Measurements from ENCODE around the gene PEX6. TPM values are rescaled to one million over a fixed set of nuclear protein-coding genes. Genes with fewer than 3 reads are reported as not detected.

Gene PEX6
- polyA plus RNA-seq, 1 of the 3 experiments (the other 2 are of a cell fraction) = 15.3 TPM

- no peak overlapping the region for H3K4me2 ChIP-seq
- no peak overlapping the region for H3K9ac ChIP-seq
- no peak overlapping the region for H3K4me3 ChIP-seq (ENCODE audit: low read depth in 2 of 2, low read length in 1 of 2)
- H3F3A ChIP-seq (replicated peaks; ENCODE audit: insufficient read depth) = peaks cover 28% of the 10 kb centered on the region
- 93% methylated on average over 2 of the region's 2 CpGs for WGBS (ENCODE audit: low lambda C conversion rate)
- no peak for TF ChIP-seq USF2 (IDR thresholded peaks at IDR 0.05; ENCODE audit: borderline replicate concordance, low read depth, low read length)
- TF ChIP-seq SIN3A (IDR thresholded peaks at IDR 0.05; ENCODE audit: borderline replicate concordance, low read depth, low read length) = no peak
- TF ChIP-seq POLR2AphosphoS5 (IDR thresholded peaks at IDR 0.05; ENCODE audit: low read depth, low read length) = no peak
- no peak for TF ChIP-seq YY1 (IDR thresholded peaks at IDR 0.05; ENCODE audit: low read depth)
- no peak for TF ChIP-seq TEAD4 (IDR thresholded peaks at IDR 0.05; ENCODE audit: borderline replicate concordance, insufficient read depth)
- no peaks in the 10 kb centered on the region for H3K9me3 ChIP-seq
- H3K36me3 ChIP-seq (replicated peaks in 1 of 2; ENCODE audit: control insufficient read depth in 1 of 2, insufficient read depth in 2 of 2, low read length in 1 of 2) = peaks cover 32 to 40% of the 10 kb centered on the region in 2 experiments
- DNase-seq = no peak
- H3K27ac ChIP-seq (ENCODE audit: low read depth in 2 of 2, low read length in 1 of 2) = no peak overlapping the region
- ChIA-PET CTCF (no interaction called here), POLR2A (no interaction called here)
- H3K27me3 ChIP-seq (ENCODE audit: insufficient read depth) = no peaks in the 10 kb centered on the region
- H3K4me1 ChIP-seq (ENCODE audit: control insufficient read depth in 1 of 2, insufficient read depth in 2 of 2, low read depth in 1 of 2, low read length in 1 of 2) = peaks cover 12 to 36% of the 10 kb centered on the region in 2 experiments; a peak in 3 of 4 replicates
- no peak overlapping the region for H2AFZ ChIP-seq (ENCODE audit: low read depth)
- H3K79me2 ChIP-seq (ENCODE audit: insufficient read depth) = peaks cover 74% of the 10 kb centered on the region
- H4K20me1 ChIP-seq (ENCODE audit: insufficient read depth) = peaks cover 16% of the 10 kb centered on the region
- H3K9me2 ChIP-seq = no peaks in the 10 kb centered on the region
These were observed 40.2 kb upstream of the PEX6 start for GRCh38 chr6:43019152-43019551.

DNA sequence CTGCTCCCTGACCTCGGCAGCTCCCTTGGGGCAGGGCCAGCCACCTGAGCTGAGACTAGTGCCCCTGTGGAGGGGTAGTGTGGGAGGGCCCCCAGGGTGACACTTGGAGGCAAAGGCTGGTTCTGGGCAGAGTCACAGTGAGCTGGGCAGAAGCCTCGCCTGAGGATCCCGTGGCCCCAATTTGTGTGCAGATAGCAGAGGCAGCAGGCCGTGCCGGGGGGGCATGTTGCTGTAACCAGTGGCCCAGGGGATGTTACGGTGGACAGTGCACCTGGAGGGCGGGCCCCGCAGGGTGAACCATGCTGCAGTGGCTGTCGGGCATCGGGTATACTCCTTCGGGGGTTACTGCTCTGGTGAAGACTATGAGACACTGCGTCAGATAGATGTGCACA, 38.0 kb upstream of the PEX6 start:
- H3K79me2 ChIP-seq (ENCODE audit: insufficient read depth) = peaks cover 70% of the 10 kb centered on the region
- no peaks in the 10 kb centered on the region for H3K27me3 ChIP-seq (ENCODE audit: insufficient read depth)
- H2AFZ ChIP-seq (ENCODE audit: low read depth) = no peak overlapping the region
- H3F3A ChIP-seq (replicated peaks; ENCODE audit: insufficient read depth) = peaks cover 26% of the 10 kb centered on the region
- H4K20me1 ChIP-seq (ENCODE audit: insufficient read depth) = peaks cover 12% of the 10 kb centered on the region; the same call in 1 of the 2 replicates
- peaks cover 24 to 44% of the 10 kb centered on the region in 2 experiments for H3K36me3 ChIP-seq (replicated peaks in 1 of 2; ENCODE audit: control insufficient read depth in 1 of 2, insufficient read depth in 2 of 2, low read length in 1 of 2)
- peak overlapping the region; percentile 79; the same call in 1 of the 2 replicates for H3K4me2 ChIP-seq
- H3K9me2 ChIP-seq = no peaks in the 10 kb centered on the region
- no peak for DNase-seq
- 89% methylated on average over 8 of the region's 12 CpGs for WGBS (ENCODE audit: low lambda C conversion rate)
- no peak overlapping the region for H3K4me3 ChIP-seq (ENCODE audit: low read depth in 2 of 2, low read length in 1 of 2)
- CTCF ChIA-PET = interaction anchor here (1.0 to 3.6 kb wide), 3 partner anchors 37 to 126 kb away, joined by 3 to 12 read pairs (median 4); partner anchors contain the start of gene CUL7
- H3K9ac ChIP-seq = no peak overlapping the region
- no peak for TF ChIP-seq SIN3A (IDR thresholded peaks at IDR 0.05; ENCODE audit: borderline replicate concordance, low read depth, low read length)
- TF ChIP-seq, protein P1, sequence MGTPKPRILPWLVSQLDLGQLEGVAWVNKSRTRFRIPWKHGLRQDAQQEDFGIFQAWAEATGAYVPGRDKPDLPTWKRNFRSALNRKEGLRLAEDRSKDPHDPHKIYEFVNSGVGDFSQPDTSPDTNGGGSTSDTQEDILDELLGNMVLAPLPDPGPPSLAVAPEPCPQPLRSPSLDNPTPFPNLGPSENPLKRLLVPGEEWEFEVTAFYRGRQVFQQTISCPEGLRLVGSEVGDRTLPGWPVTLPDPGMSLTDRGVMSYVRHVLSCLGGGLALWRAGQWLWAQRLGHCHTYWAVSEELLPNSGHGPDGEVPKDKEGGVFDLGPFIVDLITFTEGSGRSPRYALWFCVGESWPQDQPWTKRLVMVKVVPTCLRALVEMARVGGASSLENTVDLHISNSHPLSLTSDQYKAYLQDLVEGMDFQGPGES (IDR thresholded peaks at IDR 0.05; ENCODE audit: low read depth, low read length) = no peak
- TF ChIP-seq SMC3 (IDR thresholded peaks at IDR 0.05; ENCODE audit: low read depth, low read length) = no peak
- TF ChIP-seq NFIC (IDR thresholded peaks at IDR 0.05; ENCODE audit: borderline replicate concordance) = no peak
- no peak for TF ChIP-seq TCF12 (IDR thresholded peaks at IDR 0.05)
- no peak for TF ChIP-seq YY1 (IDR thresholded peaks at IDR 0.05; ENCODE audit: low read depth)
- TF ChIP-seq TEAD4 (IDR thresholded peaks at IDR 0.05; ENCODE audit: borderline replicate concordance, insufficient read depth) = no peak
- TF ChIP-seq RCOR1 (IDR thresholded peaks at IDR 0.05; ENCODE audit: low read length) = no peak
- no peak for TF ChIP-seq CHD2 (IDR thresholded peaks at IDR 0.05; ENCODE audit: low read length, partially characterized antibody)
- no peaks in the 10 kb centered on the region for H3K9me3 ChIP-seq
- H3K27ac ChIP-seq (ENCODE audit: low read depth in 2 of 2, low read length in 1 of 2) = no peak overlapping the region
- POLR2A ChIA-PET = interaction anchor here (0.7 kb wide), 1 partner anchor 33 kb away, joined by 3 read pairs; the partner anchor contains the start of gene PPP2R5D
- H3K4me1 ChIP-seq (ENCODE audit: control insufficient read depth in 1 of 2, insufficient read depth in 2 of 2, low read depth in 1 of 2, low read length in 1 of 2) = peaks cover 3 to 44% of the 10 kb centered on the region in 2 experiments; a peak in 3 of 4 replicates

All from SK-N-SH (cell line).